Prostate gland (tissue), 2 donors: ENCODE data around the gene CBR3. TPM values are rescaled to one million over a fixed set of nuclear protein-coding genes. Genes with fewer than 3 reads are reported as not detected.

Experiments
- DNase-seq: peaks from one replicate; pipeline ENCODE4 v3.0.0-alpha.2; 2019; ENCODE audit warnings: low spot score
- H3K27ac ChIP-seq, 2 donors: fragments of 200-600 bp; sonication (generic); 2 replicates each; pipeline ENCODE4 v1.5.1; 2017 to 2019
- H3K27me3 ChIP-seq: fragments of 200-600 bp; sonication (generic); replicated peaks from 2 replicates; pipeline ENCODE4 v1.5.1; 2019; ENCODE audit not compliant: insufficient read depth
- H3K36me3 ChIP-seq, 2 donors: fragments of 200-600 bp; sonication (generic); 1 replicate in 1 of 2; 2 replicates in 1 of 2; pipeline versions ENCODE4 v1.5.1 to v1.8.1; 2017 to 2019
- H3K4me1 ChIP-seq: fragments of 200-600 bp; sonication (generic); replicated peaks from 2 replicates; pipeline ENCODE4 v1.5.1; 2019
- H3K4me3 ChIP-seq, 2 donors: fragments of 200-600 bp; sonication (generic); 2 replicates each; pipeline ENCODE4 v1.5.1; 2017 to 2019
- H3K9me3 ChIP-seq: fragments of 200-600 bp; sonication (generic); 2 replicates; pipeline ENCODE4 v1.5.1; 2017
- CTCF ChIP-seq, 4 experiments: fragments of 200-600 bp in 2 of 4; fragments of 450-650 bp in 2 of 4; sonication (generic) in 2 of 4; IDR thresholded peaks; 1 replicate in 3 of 4; 2 replicates in 1 of 4; pipeline ENCODE4 v1.5.1; 2016 to 2019; ENCODE audit warnings: antibody characterized with exemption in 4 of 4, mild to moderate bottlenecking in 2 of 4, moderate library complexity in 2 of 4
- POLR2A ChIP-seq: fragments of 450-650 bp; IDR thresholded peaks from one replicate; pipeline ENCODE4 v1.6.1; 2016; ENCODE audit warnings: antibody characterized with exemption, mild to moderate bottlenecking
- POLR2AphosphoS5 ChIP-seq: sonication (generic); formaldehyde crosslinking; IDR thresholded peaks from one replicate; pipeline ENCODE4 v1.6.1; 2017; ENCODE audit warnings: antibody characterized with exemption
- WGBS: methylation state at CpG from one replicate; pipeline ENCODE4 v1.1.5; 2018; 5-methylcytosine and 5-hydroxymethylcytosine counted together
- intact Hi-C: fragments of 100-400 bp; cut with DNase I; formaldehyde crosslinking; loops from one replicate; pipeline ENCODE4 v1.14.2; 2022
- total RNA-seq, 2 donors: library from RNA; depleted of rRNA; stranded (reverse); fragments of >200 nt; gene quantifications; one replicate each; pipeline ENCODE4 v1.1.0, GENCODE V29; 2016

The CBR3 gene
- total RNA-seq, 2 donors from 2014 or later = 18.5 to 41.2 TPM

GRCh38 chr21:36174780-36175179, 39.9 kb downstream of the CBR3 start:
- no peaks in the 10 kb centered on the region for H3K27me3 ChIP-seq
- DNase-seq = no peak
- intact Hi-C loops = no loop called here
- no peaks in the 10 kb centered on the region for H3K36me3 ChIP-seq
- 95% methylated on average over 6 of the region's 6 CpGs for WGBS
- TF ChIP-seq POLR2AphosphoS5 (no peak), CTCF (IDR thresholded peaks at IDR 0.05) (no peak), POLR2A (no peak)
- no peak overlapping the region for H3K4me3 ChIP-seq
- no peaks in the 10 kb centered on the region for H3K9me3 ChIP-seq
- no peak overlapping the region for H3K27ac ChIP-seq
- no peaks in the 10 kb centered on the region for H3K4me1 ChIP-seq

- Histone ChIP-seq H3K27ac (no peak overlapping the region), H3K9me3 (no peaks in the 10 kb centered on the region), H3K4me1 (no peaks in the 10 kb centered on the region), H3K36me3 (no peaks in the 10 kb centered on the region), H3K4me3 (no peak overlapping the region), H3K27me3 (no peaks in the 10 kb centered on the region)
- intact Hi-C loops = no loop called here
- DNase-seq = no peak
- WGBS = 86% methylated on average over 7 of the region's 7 CpGs
- TF ChIP-seq POLR2A (no peak), POLR2AphosphoS5 (no peak), CTCF (IDR thresholded peaks at IDR 0.05) (no peak)
Measured at GRCh38 chr21:36175771-36176565, 41.1 kb downstream of the CBR3 start.

GRCh38 chr21:36178349-36178748, 43.5 kb downstream of the CBR3 start:
- H3K4me1 ChIP-seq = no peaks in the 10 kb centered on the region
- intact Hi-C loops = no loop called here
- TF ChIP-seq POLR2AphosphoS5 (no peak), CTCF (IDR thresholded peaks at IDR 0.05) (no peak), POLR2A (no peak)
- H3K27me3 ChIP-seq = no peaks in the 10 kb centered on the region
- H3K27ac ChIP-seq = no peak overlapping the region
- 92% methylated on average over 2 of the region's 2 CpGs for whole genome bisulfite sequencing
- H3K36me3 ChIP-seq = no peaks in the 10 kb centered on the region
- DNase-seq = no peak
- H3K9me3 ChIP-seq = no peaks in the 10 kb centered on the region
- no peak overlapping the region for H3K4me3 ChIP-seq

- intact Hi-C loops = no loop called here
- no peak for TF ChIP-seq POLR2AphosphoS5
- TF ChIP-seq CTCF (IDR thresholded peaks at IDR 0.05) = no peak
- TF ChIP-seq POLR2A = no peak
- no peak overlapping the region for H3K4me3 ChIP-seq
- H3K36me3 ChIP-seq = no peaks in the 10 kb centered on the region
- no peak overlapping the region for H3K27ac ChIP-seq
- DNase-seq = no peak
- H3K9me3 ChIP-seq = no peaks in the 10 kb centered on the region
- no peaks in the 10 kb centered on the region for H3K27me3 ChIP-seq
- no peaks in the 10 kb centered on the region for H3K4me1 ChIP-seq
Measured at GRCh38 chr21:36179145-36179544, 44.3 kb downstream of the CBR3 start.

GRCh38 chr21:36180963-36181362, 46.1 kb downstream of the CBR3 start:
- intact Hi-C loops = no loop called here

More at GRCh38 chr21:36180963-36181362, 46.1 kb downstream of the CBR3 start:
- no peaks in the 10 kb centered on the region for H3K4me1 ChIP-seq
- WGBS = 93% methylated on average over 5 of the region's 5 CpGs
- no peak overlapping the region for H3K4me3 ChIP-seq
- DNase-seq = no peak
- H3K36me3 ChIP-seq = no peaks in the 10 kb centered on the region
- H3K27ac ChIP-seq = no peak overlapping the region
- H3K9me3 ChIP-seq = no peaks in the 10 kb centered on the region
- no peaks in the 10 kb centered on the region for H3K27me3 ChIP-seq
- TF ChIP-seq POLR2AphosphoS5 (no peak), POLR2A (no peak), CTCF (IDR thresholded peaks at IDR 0.05) (no peak)
